DMS79 treated with DMSO at 0.1 percent for 48 hours (cell line): Measurements from ENCODE around the gene CLSTN2.
A peak's percentile ranks its signal among the peaks of the same experiment; 100 is the strongest.

Experiments used
- DNase-seq: peaks from one replicate; lab custom pipeline; 2025; lab: John Stamatoyannopoulos, UW

CLSTN2 gene

DNA sequence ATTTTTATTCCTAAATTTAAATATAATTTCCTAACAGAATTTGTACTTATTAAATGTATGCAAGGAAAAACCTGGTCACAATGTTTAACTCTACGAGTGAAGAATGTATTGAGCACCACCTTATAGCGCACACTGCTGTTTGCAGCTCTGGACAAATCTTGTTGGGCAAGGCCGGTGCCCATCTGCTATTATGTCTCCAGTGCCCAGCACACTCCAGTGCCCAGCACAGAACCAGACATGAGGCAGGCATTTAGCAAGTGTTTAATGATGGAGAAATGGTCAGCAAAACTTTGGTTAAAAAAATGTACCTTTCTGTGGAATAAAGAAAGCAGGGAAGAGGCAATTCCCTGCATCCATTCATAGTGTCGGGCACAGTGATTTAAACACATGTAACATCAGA lies 488.2 kb downstream of the CLSTN2 start:
- DNase-seq = no peak

DNA sequence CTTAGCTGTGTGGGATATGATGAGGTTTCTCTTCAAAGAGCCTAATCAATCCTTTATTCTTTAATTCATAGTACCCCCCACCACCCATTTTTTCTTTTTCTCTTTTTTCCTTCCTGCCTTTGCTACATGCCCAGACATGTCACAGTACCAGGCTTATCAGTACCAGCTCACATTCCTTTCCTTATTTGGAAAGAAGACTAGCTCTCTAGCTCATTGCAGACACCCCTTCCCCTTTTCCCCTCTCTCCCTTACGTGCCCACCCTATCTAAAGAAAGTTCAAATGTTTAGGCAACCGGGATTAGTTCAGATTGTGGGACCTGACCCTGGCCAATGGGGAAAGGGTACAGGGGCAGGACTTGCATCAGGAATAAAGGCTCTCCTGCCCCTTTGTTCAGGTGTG lies 488.6 kb downstream of the CLSTN2 start:
- peak; percentile 27 for DNase-seq

DNA sequence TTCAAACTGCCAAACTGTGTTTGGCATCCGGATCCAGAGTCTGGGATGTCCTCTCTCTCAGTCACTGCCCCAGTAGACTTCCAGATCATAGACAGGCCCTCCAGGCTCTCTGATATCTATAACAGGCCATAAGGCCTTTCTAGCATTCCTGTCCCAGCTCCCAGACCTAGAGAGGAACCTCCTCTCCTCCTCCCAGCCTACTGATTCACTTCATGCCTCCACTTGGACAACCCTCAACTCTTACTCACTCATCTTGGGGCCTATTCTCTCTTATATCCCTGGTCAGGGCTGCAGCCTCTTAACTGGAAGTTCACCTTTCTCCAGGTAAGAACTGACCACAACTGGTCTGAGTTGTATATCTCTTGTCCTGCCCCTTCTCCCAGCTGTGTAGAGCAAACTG lies 489.2 kb downstream of the CLSTN2 start:
- no peak for DNase-seq

DNA sequence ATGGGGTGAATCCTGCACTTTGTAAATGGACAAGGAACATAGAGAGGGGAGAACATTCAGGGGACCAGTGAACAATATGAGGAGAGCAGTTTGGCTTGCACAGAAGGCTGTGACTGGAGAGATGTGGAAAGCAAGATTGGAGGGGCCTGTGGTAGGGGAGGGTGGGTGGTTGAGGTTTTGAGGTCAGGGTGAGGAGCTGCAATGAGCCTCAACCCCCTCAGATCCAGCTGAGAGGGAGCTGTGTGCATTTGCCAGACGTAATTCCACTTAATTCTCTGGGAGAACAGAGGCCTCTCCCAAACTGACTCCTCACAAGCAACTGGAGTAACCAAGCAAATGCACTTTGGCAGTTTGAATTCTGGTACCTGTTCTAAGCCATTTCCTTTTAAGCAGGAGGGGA lies 489.7 kb downstream of the CLSTN2 start:
- no peak for DNase-seq

DNA sequence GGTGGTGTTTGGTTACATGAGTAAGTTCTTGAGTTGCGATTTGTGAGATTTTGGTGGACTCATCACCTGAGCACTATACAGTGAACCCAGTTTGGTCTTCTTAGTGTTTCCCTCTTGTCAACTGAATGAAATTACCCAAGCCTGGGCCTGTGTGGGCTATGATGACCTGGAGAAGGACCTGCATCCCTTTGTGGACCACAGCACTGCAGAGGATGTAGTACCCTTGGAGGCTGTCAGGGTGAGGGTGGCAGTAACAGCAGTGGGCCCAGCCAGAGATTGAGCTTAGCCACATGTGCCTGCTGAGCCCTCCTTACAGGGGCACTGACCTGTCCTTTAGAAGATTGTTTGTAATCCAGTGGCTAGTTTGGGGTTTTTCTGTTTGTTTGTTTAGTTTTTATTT lies 492.8 kb downstream of the CLSTN2 start:
- no peak for DNase-seq

DNA sequence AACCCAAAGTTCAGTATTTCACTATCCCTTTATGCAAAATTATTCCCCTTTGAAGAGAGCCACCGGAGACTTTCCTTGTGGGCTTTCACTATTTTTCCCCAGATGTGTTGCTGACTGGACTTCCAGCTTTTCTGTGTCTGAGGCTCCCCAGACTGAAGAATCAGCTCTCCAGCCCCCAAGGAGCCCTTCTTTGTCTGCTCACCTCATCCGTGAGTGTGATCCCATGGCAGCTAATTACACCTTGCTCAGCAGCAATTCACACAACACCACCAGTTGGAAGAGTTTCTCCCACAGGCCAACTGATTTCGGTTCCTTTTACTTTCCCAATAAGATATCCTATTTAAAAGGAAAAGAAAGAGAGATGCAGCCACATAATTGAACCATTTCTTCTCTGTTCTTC lies 493.4 kb downstream of the CLSTN2 start:
- no peak for DNase-seq

DNA sequence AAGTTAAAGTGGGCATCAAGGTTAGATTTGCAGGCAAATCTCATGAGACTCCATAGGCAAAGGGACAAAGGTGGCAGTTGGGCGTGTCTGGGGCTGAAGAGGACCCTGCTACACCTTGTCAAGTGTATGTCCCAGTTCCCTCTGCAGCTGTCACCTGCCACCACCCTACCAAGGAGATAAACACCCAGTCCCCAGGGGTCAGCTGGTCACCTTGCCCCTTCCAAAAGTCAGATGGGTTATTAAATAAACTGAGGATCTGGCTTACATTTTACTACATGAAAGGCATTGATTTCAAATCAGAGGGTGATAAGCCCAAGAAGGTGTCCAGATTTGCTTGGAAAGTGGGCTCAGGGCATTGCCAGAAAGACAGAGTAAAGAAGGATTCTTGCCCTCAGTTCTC lies 494.8 kb downstream of the CLSTN2 start:
- DNase-seq = no peak

DNA sequence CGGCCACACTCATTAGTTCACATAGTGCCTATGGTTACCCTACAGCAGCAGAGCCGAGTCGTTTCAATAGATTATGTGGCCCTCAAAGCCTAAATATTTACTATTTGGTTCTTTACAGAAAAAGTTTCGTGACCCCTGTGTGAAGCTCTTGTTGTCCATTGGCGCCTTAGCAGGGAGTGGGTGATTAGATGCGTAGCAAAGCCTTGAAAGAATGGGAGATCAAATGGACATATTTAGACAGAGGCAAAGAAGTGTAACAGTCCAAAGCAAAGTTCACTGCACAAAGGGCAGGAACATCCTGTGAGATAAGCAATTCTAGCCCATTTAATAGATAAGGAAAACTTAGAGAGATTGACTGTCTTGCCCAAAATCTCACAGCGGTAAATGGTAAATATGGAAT lies 495.5 kb downstream of the CLSTN2 start:
- no peak for DNase-seq

DNA sequence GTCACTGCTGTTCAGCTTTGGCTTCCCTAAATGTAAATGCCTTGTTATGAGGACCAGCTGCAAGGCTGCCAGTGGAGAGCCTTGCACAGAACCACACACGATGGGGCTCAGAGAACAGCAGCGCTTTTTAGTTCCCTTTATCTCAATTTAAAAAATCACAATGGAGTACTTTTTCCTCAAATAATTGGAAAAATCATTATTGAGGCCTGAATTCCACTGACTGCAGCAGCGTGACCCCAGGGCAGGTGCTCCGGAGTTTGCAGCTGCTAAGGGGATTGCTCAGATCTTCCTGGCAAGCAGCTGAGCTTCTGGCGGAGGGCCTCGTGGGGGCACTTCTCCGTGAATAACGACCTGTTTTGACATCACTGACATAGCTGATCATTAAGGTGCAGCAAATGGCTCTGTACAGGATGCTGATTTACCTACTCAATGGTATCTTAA lies 497.3 kb downstream of the CLSTN2 start:
- DNase-seq = peak; percentile 90

DNA sequence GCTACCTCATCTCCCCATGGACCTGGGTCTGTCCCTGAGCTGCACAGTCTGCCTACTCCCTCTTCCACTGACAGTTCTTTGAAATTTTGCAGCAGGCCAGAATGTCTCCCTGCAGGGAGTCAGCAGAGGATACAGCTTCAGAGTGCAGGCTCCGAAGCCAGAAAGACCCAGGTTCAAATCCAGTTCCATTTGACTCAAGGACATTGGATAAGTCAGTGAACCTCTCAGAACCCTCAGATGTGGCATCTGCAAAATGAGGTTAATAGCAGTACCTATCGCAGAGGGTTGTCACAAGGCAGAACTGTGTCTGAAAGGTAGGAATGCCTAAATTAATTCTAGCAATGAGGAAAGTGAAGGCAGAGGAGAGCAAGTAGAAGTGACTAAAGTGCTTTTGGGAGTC lies 498.4 kb downstream of the CLSTN2 start:
- no peak for DNase-seq

DNA sequence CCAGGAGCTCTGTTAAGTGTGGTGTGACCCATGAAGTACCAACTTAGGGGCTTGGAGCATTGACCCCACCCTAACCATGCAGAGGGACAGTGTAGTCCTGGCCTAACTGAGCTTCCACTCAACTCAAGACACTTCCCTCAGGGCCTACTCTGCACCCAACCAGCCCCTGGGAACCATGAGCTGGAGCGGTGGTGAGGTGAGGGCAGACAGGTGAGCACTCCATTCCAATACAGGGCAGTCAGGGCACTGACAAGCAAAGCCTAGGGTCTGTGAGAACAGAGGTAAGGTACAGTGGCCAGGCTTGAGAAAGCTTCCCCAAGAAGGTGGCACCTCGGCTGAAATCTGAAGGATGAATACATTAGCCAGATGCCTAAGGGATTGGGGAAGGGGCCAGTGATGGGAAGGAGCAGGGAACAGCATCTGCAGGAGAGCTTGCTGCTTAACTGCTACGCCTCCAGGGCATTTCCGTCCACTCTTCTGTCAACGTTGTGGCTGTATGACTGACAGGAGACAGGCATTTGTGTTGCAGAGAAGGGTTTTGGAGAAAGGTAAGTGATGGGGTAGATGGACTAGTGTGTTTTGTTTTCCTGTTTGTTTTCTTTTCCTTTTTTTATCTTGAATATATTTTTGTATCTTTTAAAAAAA lies 499.4 kb downstream of the CLSTN2 start:
- DNase-seq = no peak

DNA sequence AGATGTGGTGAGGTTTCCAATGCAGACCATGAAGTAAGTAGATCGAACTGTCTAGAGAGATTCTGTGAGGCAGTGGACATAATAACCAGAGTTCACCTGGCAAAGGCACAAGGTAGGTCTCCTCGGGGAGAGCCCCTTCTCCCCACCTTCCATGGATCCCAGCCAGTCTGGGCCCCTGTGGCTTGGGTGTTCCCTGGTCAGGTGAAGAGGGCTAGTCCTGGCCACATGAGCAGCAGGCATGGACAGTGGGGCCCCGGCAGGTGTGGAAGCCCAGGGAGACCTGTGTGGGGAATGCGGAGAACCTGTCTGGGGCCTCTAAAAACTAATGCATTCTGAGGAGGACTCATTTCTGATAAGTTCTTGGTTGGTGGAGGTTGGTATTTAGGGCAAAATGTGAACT lies 501.4 kb downstream of the CLSTN2 start:
- DNase-seq = no peak

DNA sequence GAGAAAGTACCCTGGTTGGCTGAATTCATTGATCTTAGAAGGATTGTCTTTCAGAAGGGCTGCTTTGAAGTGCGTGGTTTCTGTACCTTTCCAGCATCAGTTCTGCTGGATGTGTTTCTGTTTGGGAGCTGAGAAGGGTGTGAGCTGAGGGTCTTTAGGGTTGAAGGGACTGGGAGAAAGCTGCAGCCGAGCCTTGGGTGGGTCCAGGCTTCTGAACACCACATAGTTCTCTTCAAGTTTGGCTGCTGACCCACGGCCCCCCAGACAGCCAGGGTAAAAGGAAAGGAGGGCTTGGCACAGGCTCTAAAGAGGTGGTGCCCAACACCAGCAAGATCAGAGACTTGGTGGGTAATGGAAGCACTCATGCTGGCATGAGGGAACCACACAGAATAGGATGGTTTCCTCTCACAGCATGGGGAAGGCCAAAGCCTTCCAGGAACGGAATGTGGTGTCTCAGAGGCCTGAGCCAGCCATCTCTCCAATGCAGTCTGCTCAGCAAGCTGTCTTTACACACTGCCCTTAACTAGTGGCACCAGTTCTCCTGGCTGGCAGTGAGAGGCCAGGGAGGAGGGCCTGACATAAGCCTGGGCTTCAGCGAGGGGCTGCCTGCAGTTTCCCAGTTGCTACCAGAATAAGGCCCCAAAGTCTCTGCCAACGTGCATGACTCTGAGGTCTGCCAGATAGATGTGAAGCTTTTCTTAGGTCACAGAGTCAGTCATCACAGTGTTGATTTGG lies 503.9 kb downstream of the CLSTN2 start:
- no peak for DNase-seq

DNA sequence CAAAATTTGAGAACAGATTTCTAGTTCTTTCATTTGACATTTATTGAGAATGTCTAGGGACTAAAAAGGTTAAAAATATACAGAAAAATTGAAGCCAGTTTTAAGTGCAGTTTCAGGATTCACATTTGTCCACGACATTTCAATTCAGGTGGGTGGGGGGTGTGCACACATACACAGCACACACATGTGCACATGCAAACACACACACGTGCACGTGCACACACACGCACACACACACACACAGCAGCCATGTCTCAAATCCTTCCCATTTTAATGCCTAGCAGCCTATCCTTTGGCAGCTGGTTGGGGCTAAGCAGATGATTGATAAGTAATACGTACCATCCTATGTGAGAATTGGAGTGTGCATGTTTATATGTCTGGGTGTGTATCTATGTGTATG lies 504.5 kb downstream of the CLSTN2 start:
- no peak for DNase-seq

DNA sequence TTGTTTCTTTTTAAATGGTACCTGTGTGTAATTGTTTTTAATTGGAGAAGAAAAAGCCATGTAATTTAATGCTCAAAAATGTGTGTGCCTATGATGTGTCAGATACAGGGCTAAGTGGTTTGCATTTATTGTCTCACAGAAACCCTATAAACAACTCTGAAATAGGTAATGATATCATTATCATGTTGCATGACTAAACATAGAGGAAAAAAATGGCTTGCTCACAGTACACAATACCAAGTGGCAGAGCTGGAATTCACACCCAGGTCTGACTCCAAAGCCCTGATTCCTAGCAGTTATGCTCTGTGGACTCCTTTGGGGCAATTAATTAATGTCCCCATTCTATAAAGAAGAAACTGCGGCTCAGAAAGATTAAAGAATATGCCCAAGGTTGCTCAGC lies 505.5 kb downstream of the CLSTN2 start:
- no peak for DNase-seq

DNA sequence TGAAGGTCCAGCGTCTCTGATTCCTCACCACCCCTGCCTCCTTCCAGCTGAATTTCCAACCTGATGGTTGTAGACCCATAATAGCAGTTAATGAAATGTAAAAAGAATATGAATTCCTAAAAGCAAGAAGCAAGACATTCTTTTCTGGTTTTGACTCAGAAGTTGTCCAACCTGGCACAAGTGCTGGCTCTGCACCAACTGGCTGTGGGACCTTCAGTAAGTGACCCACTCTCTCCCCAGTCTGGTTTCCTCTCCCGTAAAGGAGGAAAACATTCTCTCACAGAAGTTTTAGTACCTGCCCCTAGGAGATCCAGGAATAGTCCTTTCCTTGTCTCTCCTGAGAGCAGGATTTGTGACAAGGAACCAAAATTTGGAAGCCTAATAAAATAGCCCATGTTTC lies 506.0 kb downstream of the CLSTN2 start:
- DNase-seq = no peak

DNA sequence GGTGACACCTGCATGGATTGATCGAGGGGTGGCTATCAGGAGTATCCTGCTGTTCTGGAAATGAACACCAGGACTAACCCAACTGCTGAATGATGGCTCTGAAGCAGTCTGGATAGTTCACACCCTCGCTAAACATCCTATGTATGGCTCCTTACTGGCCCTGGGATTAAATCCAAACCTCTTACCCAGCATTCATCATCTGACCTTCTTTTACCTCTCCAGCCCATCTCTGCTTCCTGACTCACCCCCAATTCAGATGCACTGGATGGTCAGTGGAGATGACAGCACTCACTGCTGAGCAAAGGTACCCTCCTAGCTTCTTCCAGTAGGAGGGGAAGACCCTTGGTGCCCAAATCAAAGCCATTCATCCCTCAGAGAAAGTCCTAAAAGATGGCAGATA lies 507.6 kb downstream of the CLSTN2 start:
- DNase-seq = no peak

DNA sequence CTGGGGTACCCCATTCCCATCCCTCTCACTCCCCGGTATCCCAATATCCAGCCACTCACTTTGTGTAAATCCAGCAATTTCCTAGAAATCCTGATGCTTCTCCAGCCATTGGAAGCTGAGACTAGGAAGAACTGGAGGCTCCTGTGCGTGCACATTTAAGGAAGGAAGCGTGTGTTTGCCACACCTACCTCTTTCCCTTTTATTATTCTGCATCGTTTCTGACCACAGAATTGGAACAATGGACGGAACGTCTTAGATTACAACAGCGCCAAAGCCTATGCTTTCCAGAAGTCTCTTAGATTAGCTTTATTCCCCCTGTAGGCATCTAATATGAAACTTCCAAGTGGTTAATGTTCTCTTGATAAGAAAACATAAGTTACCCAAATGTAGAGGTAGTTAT lies 508.1 kb downstream of the CLSTN2 start:
- no peak for DNase-seq

DNA sequence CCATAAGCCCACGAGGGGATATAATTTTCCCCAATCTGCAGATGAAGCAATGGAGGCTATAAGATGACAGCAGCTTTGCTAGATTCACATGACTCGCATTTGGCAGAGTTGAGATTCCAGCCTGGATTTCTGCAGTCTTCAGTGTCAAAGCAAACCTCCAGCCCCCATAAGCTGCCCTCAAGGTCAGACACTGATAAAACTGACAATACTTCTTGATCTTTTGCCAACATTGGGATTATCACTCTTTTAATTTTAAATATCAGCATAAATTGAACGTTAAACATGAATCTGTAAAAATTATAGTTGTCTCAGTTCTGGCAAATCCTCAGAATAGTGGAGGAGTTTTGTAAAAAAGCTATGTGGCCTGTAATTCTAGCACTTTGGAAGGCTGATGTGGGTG lies 508.8 kb downstream of the CLSTN2 start:
- no peak for DNase-seq

DNA sequence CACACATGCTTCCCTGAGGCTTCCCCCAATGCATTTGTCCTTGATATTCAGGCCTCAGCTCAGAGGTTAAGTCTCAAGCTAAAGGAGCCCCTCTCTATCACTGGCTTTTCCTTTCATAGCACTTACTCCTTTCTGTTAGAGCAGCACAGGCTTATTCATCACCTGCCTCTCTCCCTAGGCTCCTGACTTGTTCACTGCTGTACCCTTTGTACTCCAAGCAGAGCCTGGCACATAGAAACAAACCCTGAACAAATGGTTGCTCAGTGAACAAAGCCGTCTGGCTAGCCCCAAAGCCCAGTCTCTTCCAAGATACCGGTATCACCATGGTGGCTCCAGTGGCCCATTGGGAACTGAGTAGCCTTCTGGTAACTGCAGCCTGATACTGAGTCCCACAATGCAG lies 511.7 kb downstream of the CLSTN2 start:
- no peak for DNase-seq

DNA sequence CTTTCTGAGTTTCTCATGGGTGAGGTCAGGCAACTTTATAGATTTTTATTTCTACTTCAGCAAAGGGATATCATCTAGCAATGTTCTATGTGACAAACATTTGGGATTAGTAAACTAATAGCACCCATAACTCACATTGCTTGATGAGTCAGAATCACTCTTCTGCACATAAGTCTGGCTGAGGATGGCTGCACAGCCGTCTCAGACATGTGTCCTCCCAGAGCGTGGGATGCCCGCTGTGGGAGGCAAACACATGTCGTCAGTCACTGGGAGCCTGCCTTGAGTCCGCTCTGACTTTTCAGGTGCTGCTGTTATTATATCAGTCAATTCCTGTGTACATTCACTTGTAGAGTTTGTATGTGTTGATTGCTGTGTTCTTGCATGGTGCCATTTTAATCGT lies 512.2 kb downstream of the CLSTN2 start:
- no peak for DNase-seq

DNA sequence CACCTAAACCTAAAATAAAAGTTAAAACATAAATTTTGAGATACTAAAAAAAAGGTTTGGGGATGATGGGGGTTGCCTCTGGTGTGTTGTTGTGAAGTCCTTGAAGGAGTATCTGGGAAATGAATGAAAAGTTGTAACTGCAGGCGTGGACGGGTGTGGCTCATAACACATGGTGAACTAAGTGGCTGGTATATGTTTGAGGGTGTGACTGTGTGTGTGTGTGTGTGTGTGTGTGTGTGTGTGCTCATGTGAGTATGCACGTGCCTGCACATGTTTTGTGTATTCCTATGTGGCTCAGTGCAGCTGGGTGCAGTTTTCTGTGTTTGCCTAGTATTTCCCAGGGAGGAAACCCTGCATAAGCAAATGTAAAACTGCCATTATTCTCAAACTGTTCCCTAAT lies 513.0 kb downstream of the CLSTN2 start:
- no peak for DNase-seq

DNA sequence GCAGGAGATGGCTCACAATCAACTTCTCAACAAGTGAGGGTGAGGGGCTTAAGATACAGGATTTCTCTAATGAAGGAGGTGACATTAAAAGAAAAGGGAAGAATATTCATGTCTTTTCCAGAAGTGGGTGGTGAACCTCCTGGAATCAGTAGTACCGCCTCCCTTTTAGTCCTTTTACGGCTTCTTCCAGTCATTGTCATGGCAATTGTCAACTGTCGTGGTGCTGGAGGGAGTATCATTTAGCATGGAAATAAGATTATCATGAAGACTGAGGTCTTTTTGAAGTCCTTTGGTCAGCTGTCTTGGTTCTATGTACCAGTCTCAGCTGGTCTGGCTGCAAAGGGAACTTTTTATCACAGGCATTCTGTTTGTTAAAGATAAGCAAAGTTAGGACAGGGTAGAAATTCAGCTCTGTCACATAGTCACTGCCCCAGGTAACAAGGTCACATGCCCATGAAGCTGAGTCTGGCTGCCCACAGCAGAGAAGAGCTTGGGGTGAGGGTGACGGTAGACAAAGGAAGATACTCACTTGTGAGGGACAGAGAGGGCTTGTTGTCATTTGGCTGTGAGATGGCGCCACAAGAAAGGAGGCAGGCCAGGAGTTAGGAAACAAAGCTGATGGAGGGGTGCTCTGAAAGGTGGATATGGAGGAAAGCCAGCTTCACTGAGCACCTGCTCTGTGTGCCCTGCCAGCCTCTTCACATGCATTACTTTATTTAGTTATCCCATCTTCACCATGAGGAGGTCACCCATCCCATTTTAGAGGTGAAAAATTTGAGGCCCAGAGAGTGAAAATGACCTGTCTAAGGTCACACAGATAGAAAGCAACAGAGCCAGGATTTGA lies 514.6 kb downstream of the CLSTN2 start:
- no peak for DNase-seq
